NCI-H446 treated with DMSO at 0.1 percent for 48 hours (cell line): ENCODE data around the gene DLL1.

Experiments
- DNase-seq: peaks from one replicate; lab custom pipeline; 2025; lab: John Stamatoyannopoulos, UW

The DLL1 gene

DNA sequence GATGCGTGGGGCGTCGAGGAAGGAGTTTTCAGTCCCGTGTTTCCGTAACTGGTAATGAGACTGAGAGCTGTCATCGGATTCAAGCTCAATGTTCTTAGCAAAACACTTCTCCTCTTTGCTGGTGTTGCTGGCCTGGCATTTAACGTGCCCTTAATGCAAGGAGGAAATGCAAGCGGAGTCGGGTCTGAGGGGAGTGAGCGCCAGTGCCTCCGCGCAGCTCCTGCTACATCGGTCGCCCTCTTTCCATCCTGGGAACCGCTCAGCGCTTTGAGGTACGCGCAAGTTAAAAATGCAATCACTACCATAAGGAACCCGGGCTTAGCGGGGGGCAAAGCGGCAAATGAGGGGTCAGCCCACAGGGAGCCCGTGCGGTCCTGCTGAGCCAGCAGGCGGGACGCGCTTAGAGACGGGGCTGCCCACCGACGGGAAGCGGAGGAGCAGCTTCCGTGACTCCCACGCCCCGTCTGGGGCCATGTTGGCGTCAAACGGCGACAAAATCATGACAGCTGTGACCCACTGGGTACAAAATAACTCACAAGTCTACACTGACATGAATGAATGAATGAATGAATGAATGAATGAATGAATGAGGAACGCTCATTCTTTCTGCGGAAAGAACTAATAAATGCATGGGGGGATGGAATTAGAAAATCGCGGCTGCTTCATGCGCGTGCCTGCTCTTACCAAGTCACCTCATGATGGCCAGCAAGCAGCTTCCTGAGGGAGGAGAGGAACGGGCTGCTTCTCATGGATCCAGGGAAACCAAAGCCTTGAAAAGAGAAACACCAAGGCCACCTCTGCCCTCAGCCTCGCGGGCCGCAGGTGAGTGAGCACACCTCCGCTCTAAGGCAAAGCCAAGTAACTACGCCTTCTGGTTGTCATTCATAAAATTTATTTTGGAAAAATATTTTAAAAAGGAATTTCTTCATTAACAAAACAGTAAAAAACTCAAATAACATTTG, 9.3 kb downstream of the DLL1 start:
- DNase-seq = no peak

DNA sequence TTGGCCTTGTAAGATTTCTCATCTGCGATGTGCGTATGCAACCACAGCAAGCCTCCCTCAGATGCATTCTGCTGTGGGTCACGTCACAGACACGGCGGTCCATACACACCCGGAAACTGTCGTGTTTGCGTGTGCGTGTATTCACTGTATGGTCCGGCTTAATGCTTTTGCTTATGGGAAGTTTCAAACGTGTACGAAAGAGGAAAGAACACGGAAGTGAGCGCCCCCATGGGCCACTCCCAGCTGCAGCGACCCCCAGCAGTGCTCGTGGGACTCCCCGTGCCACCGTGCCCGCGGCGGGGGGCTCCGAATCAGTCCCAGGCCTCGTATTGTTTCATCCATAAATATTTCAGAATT, 10.2 kb downstream of the DLL1 start:
- no peak for DNase-seq

DNA sequence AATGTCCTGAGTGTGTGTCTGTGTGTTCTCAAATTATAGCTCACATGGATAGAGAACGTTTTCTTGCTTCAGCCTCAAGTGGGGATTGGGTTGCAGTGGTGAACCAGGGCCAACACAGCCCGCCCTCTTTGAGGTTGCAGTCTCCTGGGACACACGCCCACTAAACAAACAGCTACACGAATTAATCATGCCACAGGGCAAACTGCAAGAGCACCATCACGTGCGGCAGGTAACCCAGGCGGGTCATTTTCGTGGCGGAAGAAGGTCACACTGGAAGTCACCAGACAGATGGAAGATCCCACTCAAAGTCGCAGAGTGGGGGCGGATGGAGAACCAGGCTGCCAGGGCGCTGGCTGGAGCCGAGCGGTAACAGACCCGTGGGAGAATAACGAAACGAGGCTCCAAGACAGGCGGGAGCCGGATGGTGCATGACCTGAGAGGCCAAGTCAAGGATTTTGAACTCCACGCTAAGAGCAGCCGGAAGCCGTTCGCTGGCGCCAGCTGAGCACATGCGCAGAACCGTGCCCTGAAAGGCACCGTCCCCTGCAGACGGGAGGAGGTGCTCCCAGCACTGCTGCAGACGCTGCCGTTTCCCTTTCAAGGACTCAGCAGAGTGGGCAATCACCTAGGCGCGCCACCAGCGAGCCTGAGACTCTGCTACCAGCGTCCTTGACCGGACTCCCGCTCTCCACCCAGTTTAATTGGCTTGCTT, 10.7 kb downstream of the DLL1 start:
- DNase-seq = no peak

DNA sequence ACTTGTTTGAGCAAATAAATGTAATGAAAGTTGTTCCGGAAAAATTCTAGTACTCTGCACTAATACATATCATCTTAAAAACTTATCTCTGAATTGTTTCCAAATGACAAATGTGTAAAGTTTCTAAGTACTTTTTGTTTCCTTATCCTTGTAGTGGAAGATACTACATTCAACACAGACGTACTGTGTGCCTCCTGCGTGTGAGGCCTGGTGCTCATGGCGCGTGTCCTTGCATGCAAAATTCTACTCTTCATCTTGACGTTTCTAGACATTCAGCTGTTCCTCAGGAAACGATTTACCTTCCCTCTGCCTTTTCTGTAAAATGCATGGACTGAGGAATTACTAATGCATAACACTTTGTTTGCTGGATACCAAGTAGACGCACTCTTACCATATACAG, 11.5 kb downstream of the DLL1 start:
- no peak for DNase-seq

DNA sequence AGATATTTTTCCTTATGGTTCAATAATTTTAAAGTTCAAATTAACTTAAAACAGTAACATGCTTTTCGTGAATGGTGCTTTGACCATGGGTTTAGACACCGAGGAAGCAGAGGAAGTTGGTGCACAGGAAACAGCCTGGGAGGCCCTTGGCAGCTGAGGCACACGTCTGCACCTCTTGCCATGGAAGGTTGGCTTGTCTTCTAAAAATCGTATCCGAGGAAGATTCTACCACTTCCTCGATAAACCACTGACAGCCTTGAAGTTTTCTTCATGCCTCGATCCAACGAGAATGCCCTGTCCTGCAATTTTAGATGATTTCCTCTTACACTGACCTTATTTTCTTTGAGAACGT, 12.2 kb downstream of the DLL1 start:
- no peak for DNase-seq

DNA sequence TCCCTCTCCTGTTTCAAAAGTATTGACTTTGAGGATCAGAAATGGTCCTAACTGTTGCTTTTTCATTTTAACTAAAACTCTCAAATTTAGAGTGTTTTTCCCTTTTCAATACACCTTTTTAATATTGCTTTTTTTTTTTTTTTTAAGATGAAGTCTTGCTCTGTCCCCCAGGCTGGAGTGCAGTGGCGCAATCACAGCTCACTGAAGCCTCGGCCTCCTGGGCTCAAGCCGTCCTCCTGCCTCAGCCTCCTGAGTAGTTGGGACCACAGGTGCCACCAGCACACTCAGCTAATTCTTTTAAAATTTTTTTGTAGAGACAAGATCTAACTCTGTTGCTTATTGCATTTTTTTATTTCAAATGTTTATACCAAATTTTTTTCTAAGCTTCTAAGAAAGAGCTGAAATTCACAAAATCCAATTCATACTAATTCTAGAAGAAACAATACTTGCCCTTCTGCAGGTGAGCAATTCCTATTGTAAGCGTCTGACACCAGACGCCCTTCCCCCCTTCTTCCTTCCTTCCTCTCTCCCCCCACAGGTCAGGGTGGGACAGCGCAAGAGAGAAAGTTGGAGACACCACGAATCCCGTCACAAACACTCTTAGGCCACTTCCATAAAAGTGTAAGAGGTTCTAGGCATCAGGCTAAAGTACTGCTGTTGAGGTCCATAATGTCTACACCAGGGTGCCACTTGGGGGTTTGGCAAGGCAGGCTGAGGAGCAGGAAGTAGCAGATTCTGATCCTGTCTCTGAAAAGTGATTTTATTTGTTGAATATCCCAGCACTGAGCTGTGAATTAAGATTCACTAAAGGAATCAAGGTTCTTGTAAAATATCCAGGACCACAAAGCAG, 12.8 kb downstream of the DLL1 start:
- DNase-seq = no peak

DNA sequence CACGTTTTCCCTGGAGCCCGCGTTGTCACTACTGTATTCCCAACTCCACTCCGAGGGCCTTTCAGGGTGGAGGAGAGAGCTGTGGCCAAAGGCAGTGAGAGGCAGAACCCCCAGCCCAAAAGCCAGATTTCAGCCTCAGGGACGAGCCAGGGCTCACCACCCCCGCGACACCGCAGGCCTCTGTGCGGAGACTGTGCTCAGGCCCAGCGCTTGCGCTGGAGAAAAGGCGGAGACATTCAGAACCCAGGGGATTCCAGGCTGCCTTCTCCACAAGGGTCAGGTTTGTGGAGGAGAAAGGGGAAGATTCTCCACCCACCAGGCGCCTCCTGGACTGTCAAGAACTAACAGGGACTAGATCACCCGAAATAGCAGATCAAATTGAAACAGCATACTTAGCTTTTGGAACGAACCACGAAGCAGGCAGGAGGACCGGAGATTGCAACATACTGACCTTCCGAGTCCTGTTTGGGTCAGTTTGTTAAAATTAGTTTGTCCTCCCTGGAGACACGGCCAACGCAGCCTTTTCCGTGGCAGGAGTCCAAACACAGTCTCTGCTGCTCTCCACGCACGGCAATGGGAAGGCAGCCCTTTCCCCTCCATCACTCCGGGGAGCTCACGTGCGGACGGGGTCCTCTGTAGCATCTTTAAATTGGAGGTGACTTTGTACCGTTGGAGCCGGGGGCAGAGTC, 14.4 kb downstream of the DLL1 start:
- no peak for DNase-seq

DNA sequence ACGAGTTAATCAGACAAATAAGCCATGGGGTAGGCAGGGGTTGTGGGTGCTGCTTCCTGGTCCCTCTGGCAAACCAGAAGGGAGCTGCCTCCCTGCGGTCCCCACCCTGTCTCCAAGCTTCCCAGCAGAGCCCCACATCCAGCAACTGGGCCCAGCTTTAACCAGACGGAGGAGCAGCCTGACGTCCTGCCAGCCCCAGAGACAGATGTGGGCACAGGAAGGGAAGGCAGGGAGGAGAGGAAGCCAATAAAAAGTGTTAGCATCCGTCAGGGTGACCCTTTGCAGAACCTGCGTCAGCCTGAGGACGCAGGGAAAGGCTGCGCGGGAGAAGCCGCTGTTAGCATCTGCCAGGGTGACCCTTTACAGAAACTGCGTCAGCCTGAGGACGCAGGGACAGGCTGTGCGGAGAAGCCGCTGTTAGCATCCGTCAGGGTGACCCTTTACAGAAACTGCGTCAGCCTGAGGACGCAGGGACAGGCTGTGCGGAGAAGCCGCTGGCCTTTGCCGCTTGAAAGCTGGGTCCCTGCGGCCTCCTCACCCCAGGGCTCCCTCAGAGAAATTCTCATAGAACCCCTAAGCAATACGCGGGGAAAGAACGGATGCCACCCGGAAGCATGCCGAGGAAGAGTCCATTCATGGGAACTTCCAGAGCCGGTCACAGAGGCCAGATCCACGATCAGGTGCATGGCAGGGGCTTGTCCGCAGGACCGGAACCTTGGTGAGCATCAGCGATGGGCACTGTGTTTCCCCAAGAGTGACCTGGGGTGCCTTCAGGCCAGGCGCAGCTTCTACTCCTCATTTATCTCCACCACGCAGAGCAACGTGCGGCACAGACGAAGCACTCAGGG, 15.9 kb downstream of the DLL1 start:
- no peak for DNase-seq

DNA sequence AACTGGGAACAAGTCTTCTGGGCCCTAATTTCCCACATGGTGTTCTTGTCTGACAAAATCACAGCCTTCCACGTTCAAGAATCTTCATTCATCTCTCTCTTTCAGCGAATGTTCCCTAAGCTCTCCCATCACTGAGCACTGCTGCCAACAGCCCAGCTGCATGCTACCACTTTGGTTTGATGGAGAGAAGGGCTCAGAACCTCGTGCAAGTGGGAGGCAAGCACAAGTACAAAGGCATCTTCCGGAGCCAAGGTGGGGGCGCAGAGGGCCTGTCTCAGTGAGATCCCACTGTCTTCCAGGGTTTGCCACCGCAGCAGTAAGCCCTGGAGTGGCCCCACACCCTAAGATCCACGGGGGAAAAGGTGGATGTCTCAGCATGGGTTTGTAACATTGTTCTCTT, 17.2 kb downstream of the DLL1 start:
- no peak for DNase-seq

DNA sequence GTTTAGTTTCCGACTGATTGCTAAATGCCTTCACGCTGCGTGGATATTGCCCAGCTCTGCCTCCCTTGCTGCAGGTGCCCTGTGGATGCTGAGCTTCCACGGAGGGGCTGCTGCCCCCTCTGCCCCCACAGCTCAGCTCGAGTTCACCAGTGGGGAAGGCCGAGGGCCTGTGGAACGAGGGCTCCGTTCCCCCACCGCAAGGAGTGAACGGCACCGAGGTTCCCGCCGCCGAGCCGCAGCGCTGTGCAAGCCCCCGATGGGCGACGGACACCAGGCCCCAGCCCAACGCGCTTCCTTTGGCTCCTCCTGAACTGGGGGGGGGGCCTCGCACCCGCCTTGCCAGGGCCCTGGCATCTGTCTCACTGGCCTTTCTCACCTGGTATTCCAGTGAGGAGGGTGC, 17.7 kb downstream of the DLL1 start:
- DNase-seq = no peak

DNA sequence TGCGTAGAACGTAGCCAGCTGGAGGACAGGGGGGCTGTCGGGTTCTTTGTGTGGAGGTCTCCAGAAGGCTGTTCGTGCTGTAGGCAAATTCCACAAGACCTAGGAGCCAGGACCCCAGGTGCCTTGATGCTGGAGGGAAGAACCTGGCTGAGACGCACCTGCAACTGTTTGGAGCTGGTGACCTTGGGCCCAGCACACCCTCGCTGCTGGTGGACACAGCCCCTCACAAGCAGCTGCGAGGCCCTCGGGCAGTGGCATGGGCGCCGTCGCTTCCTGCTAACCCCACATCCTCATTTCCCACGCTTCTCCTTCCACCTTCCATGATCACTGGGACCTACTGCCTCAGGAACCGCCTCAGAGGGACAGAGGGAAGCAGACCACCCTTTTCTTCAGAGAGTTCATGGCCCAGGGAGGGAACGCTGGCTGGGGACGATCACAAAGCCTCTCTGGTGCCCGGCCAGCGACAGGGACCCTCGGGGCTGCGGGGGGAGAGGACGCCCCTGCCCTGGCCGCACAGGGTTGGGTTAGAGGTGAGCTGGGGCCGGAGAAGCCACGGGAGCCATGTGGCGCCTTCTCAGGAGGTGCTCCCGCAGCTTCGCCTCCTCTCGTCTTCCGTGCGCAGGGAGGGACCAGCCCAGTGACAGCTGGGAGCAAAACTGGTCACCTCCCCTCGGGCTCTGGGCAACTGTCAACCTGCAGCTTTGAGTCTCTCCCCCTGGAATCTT, 18.4 kb downstream of the DLL1 start:
- no peak for DNase-seq

DNA sequence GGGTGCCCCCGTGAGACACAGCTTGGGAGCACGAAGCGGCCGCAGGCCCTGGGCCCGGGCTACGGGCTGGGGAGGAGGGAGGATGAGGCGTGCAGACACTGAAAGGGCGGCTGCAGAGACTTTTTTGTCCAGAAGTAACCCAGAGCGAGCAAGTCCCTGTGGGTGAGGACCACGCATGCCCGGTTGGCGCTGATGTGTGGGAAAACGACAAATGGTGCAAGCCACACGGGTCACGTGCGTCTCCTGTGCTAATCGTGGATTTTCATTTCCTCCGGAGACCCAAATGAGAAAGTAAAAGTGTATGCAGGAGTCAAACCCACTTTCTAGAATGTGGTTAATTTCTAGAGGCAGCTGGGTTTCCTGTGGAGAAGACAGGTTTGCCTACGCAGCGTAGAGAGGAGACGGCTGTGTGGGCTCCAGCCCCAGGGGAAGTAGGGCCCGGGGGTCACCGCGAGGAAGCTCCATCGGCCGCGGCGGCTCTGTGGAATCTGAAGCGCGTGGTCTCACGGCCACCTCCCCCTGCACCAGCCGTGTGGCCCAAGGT, 19.0 kb downstream of the DLL1 start:
- no peak for DNase-seq

DNA sequence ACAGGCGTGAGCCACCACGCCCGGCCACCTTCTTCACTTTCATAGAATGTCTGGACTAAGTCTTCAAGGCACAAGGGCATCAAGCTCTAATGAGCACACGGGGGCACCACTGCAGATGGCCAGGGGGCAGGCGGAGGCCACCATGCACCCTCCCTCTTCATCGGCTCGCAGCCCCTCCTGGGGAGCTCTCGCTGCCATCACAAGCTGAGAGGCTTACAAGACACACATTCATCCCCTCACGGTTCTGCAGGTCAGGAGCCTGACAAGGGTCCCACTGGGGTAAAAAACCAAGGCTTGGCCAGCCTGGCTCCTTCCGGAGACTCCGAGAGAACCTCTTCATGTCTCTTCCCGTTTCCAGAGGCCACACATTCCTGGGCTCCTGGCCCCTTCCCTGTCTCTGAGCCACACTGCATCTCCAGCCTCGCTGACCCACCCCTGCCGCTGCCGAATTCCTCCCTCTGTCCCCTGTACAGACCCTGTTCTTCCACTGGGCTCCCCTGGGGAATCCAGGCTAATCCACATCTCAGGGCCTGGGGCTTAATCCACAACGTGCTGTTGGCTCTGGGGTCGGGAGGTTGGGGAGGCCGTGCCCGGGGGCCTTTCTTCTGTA, 19.8 kb downstream of the DLL1 start:
- DNase-seq = no peak

DNA sequence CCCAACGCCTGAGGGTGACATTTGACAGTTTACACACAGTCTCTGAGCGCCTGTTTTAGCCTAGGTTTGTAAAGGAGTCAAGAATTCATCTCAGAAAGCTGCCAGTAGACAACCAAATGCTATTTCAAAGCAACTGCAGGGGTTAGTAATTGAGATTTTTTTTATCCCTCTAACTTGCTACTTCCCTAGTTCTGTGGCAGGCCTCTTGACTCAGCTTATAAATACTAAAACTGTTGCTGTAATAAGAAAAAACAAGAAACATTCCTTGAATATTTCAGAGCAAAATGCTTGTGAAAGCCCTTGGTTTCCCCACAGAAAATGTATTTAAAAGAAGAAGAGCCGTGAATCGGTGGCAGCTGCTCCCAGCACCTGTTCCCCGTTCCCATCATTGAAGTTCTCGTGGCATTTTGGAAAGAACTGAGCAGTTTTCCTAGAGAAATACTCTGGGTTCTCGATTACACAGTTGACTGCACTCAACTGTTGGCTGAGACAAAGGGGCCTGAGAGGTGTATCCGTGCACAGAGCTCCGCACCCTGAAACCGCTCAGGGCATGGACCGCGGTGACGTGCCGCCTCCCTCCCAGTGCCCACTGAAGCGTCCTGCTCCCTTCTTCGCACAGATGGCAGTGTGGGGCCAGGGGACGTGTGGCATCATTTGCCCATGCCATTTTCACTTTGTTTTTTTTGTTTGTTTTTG, 20.9 kb downstream of the DLL1 start:
- no peak for DNase-seq

DNA sequence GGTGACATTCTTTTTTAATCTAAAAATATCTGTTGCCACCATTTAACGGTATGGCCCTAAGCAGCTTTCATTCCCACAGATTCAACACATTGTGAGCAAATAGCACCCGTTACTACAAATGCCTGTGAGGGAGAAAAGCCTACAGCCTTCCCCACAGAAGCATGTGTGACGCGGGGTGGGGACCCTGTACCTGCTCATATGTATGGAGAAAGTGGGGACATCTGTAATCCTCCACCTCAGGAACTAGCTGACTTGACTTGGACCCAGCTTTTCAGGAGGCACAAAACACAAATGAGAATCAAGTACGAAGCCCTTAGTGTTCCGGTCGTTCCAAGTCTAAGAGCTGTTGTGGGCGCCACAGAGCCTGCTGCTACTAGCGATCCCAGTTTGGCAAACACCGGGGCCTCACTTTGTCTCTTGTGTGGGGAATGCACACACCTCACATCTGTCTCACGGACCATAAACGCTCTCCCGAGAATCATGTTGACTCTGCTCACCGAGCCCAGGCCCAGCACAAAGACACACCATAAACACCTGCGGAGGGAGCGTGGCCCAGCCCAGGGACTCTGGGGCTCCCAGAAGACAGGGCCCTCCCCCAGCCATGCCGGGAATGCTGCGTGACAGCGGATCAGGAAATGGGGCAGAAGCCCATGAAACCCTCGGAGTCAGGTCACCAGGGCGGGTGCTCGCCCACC, 21.6 kb downstream of the DLL1 start:
- DNase-seq = no peak

DNA sequence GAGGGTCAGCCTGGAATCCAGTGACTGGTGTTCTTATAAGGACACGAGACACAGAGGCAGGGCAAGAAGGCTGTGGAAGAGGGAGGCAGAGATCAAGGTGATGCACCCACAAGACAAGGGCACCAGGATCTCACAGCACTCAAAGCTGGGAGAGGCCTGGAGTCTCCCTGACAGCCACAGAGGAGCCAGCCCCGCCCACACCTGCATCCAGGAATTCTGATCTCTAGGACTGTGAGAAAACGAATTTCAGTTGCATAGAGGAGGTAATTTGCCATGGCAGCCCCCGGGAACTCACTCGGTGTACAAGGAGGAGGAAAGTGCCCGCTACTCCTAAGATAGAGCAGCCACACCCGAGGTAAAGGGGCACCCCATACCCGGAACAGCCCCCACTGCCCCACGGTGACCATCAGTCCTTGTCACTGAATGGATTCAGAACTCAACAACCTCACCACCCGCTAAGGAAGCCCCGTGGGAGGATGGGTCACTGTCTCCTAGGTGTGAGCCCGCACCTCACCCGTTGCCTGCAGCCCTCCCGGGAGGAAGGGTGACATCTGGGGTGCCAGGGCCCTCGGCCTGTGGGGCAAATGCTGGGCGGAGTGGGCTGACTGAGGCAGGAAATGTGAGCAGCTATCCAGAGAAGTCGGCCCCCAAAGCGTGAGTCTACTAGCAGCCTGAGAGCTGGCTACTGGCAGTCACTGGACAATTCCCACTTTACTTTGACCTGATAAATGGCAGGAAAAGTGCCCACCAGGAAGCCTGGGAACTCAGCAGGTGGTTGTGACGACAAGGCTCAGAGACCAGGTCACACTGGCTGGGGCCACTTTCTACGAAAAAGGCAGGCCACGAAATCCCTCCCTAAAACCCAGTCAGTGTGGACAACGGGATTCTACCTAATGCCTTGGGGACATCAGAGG, 22.4 kb downstream of the DLL1 start:
- no peak for DNase-seq

DNA sequence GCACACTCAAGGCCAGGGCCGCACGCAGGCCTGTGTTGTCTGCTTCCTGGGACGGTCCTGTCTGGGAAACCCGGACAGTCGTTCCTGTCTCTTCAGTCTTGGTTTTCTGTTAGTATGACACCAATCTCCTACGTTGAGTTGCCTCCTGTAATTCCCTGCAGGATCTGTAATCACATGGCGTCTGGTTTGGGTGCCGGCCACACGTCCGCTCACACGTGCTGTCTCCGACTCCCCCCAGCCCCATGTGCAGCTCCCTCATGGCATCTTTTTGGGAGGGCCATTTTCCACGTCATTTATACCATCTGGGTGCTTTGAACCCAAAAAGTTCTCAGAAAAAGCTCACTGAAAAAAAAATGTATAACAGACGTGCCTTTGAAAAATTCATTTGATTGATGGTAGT, 23.2 kb downstream of the DLL1 start:
- no peak for DNase-seq
